Hematopoietic multipotent progenitor cell treated with erythropoietin and hydrocortisone succinate and interleukin-3 and kit ligand, for 4 days (in vitro differentiated cells): ENCODE results near the gene PCSK2.

Source experiments
- DNase-seq: peaks from one replicate; pipeline ENCODE4 v3.0.0-alpha.2; 2015

The PCSK2 gene

DNA sequence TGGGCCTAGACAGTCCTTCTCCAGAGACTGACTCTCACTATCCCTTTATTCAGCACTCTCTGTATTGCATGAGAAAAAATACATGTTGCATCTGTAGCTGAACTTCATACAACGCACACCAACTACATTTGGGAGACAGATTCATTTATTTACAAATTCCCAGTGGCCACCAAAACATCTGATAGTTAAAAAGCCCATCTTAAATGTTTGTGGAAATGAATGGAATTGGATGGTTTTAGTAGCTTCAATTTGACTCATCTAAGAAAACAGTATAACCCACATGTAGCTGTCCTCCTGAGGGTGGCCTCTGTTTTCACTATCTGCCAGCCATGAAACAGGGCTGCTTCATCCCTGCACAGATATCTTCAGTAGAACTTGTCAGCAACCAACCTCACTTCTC lies 116.3 kb downstream of the PCSK2 start:
- DNase-seq: no peak

DNA sequence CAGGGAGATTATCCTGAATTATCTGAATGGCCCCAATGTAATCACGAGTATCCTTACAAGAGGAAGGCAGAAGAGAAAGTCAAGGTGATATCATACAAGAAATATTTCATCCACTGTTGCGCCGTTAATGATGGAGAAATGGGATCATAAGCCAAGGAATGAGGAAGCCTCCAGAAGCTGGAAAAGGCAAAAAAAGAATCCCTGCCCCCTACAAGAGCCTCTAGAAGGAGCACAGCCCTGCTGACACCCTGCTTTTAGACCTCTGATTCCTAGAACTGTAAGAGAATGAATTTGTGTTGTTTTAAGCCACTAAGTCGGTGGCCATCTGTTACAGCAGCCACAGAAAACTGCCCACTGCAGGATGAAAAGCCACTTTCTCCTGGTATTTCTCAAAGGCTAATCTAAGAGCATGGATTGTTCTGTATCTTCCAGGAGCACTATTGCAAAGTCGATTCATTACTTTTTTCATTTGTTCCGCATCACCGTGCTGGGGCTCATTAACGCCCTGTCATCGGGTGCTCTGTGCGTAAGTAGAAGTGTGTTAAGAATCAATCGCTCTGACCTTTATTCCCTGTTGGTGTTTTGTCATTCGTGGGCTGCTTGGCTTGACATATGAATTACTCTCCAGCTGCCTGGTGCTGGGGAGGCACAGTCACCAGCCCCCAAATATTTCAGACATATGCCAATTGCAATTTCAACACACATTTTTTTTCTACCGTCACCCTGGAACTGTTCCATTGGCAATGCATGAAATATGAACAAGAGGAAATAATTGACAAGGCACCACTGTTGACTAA lies 117.0 kb downstream of the PCSK2 start:
- DNase-seq: no peak

DNA sequence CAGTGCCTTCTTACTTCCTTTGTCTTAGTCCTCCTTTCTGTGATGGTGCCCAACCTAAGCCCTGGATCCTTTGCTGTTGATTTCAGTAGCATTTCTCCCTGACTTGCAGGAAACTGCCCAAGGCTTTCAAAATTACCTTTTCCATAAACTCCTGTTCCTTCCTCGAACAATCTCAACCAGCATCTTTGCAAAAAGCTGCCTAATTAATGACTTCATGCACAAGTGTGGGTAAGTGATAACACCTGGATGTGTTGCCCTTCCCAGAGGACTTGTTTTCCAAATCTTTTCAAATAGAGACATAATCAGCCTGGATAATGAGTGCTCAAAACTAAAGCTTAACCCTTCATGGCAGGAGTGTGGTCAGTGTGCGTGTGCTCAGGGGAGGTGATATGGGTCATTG lies 118.0 kb downstream of the PCSK2 start:
- DNase-seq: no peak

DNA sequence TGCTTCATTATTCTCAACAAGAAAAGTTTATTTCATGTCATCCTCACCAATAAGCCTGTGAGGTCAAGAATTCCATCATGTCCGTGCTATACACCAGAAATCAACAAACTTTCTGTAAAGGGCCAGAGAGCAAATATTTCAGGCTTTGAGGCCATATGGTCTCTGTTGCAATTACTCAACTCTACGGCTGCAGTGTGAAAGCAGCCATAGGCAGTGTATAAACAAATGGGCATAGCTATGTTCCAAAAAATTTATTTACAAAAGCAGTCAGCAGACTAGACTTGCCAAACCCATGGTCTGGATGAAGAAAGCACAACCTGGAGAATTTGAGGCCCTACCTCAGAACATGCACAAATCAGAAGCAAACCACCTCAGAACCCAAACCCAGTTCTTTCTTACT lies 118.5 kb downstream of the PCSK2 start:
- no peak for DNase-seq

DNA sequence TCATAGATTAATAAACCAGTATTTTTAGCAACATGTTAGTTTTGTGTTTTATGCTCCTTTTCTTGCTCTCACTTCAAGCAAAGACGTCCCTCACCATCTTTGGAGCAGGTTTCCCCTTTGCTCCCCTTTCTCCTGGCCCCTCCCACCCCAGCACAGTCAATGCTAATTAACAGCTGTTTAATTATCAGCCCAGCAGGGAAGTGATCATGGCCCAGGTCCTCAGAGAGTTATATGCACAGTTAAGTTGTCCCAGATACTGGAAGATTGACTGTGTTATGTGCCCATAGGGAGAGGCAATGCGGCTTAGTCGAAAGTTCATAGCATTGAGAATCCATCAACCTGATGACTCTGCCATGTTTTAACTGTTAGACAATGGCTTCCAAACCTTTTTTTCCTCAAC lies 123.5 kb downstream of the PCSK2 start:
- no peak for DNase-seq

DNA sequence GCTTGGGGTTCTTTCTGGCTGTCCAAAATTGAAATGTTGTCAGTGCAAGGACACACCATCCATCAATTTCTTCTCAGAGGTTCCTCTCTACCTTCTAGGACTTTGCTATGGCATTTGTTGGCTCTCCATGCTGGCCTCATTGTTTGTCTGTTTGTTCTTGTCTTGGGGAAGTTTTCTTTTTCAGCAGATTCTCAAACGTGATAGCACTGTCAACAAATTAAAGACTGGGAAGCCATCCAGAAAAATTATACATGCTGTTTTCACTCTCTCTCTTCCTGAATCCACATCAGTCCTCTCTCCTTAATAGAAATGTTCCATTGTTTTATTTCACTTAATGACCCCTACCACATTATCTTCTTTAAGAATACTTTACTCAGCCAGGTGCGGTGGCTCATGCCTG lies 130.4 kb downstream of the PCSK2 start:
- no peak for DNase-seq

DNA sequence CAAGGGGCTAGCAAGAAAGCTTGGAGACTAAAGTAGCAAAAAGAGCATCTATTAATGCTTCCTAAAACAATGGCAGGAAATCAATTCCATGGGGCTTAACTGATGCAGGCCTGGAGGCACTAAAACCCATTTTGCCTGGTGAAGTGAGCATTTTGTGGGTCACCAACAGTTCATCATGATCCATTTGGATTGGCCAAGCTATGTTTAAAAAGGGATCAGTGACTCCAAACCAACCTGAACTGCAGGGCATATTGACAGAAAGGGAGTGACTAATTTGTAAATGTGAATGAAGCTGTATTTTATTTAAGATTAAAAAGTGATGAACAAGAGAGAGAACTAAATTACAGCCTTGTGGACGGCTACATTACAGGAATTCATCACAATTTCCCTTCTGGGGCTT lies 132.0 kb downstream of the PCSK2 start:
- DNase-seq: no peak

DNA sequence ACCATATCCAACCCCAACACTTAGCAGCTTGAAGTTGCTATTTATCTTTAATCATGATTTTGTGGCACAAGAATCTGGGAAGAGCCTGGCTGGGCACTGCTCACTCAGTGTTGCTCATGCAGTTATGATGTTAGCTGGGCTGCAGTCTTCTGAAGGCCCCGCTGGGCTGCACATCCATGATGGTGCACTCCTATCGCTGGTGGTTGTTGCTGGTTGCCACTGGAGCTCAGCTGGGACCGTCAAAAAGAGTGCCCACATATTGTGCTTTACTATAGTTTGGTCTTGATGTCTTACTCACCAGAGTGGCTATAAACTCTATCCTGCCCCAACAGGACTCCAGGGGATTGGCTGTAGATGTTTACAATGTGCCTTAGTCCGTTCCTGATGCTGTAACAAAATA lies 137.8 kb downstream of the PCSK2 start:
- no peak for DNase-seq

DNA sequence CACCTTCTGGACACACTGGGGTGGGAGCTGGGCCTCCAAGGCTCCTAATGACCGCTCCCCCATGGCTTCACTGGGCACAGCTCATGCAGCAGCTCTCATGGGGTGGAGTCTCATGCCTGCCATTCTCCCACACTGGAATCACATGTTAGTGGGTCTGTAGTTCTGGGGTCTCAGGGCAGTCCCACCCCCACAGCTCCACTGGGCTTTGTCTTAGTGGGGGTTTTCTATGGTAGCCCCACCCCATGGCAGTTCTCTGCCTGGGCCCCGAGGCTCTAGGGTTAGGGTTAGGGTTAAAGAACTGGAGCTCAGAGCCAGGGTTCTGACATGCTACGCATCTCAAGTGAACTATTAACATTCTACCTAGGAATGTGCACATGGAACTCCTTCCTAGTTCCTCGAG lies 139.0 kb downstream of the PCSK2 start:
- no peak for DNase-seq

DNA sequence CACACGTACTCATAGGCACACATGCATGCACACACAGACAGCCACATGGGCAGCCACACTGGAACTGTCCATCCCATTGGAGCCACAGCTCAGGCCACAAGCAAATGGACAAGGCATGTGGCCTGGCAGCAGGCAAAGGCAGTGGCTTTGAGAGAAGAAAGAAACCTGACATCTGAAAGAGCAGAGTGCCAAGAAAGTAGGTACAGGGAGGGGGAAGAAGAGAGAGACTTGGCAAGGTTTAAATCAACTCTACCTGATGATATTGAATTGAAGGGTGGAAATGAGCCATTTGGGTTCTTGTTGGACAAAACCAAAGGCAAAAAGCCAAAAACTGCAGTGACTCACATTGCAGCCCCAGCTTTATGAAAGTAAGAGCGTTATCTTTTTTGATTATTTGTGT lies 142.7 kb downstream of the PCSK2 start:
- DNase-seq: no peak

DNA sequence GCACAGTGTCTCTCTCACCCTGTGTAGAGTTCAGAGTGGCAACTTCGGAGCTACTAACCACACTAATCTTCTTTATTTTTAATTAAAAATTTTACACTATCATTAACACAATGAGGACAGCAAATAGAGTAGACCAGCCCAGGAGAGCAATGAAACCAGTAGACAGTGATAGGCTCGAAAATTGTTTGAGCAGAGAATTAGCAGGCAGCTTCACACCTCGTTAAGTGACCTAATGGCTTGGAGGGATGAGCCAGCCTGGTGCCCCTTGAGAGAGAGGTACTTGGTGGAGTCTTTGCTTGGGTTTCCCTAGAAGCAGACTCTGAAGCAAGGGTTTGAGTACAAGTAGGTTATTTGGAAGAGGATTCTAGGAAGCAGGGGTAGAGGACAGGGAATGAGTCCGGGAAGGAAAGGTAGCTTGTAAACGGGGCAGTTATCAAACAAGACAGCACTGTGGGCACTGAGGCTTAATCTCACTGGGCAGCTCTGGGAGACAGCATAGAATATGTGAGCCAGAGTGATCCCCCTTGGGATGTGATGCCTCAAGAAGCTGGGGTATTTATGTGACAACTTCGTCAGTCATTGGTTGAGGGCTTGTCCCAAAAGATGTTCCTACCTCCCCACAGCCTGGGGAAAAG lies 146.1 kb downstream of the PCSK2 start:
- no peak for DNase-seq

DNA sequence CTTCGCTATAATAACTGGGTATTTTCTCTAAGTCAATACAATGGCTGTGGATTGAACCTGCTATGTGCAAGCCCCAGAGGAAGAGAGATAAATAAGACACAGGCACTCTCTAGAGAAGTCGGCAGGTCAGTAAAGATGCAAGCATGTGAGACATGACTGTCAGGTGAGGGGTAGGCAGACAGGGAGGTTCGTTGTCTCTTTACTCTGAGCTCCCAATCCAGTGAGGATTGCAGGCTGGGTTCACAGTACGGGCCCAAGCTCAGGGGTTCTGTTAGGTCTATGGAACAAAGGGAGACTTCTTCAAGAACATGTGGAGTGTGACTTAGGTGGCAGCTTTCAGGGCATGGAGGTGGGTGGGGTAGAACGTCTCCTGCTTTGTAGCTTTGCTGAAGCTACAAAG lies 147.2 kb downstream of the PCSK2 start:
- DNase-seq: no peak

DNA sequence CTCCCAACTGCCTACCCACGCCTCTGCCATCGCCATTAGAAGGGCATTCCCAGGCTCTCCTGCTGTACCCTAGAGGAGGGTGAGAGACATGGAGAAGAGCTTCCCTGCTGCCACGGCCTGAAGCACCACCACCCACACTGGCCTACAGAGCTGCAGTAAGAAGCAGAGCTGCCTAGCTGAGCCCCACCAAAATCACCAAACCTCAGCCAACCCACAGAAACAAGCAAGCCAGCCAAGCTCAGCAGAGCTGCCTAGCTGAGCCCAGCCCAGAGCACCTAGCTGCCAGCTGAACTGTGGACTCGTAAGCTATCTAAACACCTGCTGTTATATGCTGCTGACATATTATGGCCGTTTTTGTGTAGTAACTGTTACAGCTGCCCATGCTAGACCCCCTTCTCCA lies 149.2 kb downstream of the PCSK2 start:
- no peak for DNase-seq

DNA sequence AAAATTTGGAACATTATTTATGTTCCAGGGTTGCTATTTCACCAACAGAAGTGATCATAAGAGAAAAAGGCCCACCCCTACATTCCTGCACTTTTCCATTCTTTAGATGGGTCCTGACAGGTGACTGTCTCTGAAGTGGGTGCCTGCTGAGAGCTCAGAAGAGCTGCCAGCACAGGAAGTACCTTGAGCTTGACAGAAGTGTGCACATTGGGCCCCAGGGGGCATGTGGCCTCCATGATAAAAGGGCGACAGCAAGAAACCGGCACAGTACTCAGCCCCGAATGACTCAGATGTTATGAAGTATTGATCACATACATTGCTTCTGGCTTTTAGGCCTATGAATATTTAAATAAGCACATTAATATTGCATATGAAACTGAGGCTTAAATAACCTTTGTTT lies 150.4 kb downstream of the PCSK2 start:
- no peak for DNase-seq

DNA sequence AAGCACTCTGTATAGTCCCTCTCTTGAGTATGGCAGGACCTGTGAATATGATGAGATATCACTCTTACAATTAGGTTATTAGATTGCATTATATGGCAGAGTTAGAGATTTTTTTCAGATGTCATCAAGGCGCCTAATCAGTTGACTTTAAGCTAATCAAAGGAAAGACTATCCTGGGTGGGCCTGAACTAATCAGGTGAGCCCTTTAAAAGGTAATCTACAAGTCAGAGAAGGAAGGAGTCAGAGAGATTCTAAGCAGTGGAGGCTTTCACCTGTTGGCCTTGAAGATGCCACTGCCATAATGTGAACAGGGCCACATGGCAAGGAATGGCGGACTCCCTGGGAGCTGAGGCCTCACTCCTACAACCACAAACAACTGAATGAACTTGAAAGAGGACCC lies 152.8 kb downstream of the PCSK2 start:
- DNase-seq: no peak

DNA sequence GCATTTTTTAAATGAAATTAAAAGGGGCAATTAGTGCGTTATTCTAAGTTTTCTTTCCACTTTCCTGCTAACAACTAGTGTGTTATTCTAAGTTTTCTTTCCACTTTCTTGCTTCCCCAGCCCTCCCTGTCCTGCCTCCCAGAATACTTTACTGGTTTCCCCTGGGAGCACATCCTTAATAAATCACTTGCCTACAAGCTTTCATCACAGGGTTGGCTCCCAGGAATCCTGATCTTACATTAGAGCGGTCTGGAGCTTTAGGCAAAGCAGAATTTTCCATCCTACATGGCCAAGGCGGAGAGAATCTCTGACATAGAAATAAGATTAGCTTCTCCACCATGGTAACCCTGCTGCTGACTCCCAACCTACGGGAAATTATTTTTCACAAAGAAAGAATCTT lies 154.0 kb downstream of the PCSK2 start:
- DNase-seq: no peak

DNA sequence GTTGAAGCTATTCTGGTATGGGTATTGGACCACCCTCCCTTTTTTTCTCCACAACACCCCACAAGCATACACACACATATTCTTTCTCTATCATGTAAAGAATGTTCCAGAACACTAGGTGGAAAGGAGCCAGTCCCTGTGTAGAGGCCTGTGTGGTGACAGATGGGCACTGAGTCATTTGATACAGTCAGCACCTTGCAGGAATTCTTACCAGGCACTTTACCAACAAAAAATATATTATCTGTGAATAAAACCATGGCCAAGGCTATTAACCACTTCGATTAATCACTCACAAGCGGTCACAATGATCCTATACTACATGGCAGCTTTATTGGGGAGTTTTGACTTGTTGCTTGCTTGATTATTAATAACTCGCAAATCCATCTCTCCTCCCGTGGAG lies 154.9 kb downstream of the PCSK2 start:
- no peak for DNase-seq

DNA sequence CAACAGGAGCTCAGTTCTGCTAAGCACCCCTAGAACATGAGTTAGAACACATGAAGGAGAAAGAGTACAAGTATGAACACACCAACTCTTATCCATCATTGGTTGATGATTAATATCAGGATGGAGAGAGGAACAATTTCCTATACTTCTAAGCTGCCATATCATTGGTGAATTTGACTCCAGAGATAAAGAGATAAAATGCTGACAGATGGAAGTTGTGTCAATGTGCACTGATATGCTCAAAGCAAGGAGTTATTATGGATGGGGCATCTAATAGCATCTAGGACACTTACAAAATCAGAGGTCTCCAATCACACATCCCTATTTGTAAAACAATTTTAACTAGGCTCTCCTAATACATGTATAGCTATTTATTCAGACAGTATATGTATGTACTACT lies 159.0 kb downstream of the PCSK2 start:
- no peak for DNase-seq

DNA sequence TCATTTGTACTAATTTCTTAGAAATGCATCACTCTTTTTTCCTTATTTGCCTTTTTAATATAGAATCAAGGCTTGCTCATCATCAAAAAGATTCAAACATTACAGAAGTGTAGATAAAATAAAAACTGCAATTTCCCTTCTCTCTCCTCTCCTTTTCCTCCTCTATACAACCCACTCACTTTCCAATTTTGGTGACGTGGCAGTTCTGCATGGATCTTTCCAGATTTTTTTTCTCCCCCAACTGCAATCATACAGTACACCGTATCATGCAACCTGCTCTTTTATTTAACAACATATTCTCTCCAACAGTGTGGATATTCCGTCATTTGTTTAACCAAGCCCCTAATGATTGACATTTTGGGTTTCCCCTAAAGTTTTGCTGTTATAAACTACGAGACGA lies 163.8 kb downstream of the PCSK2 start:
- no peak for DNase-seq

DNA sequence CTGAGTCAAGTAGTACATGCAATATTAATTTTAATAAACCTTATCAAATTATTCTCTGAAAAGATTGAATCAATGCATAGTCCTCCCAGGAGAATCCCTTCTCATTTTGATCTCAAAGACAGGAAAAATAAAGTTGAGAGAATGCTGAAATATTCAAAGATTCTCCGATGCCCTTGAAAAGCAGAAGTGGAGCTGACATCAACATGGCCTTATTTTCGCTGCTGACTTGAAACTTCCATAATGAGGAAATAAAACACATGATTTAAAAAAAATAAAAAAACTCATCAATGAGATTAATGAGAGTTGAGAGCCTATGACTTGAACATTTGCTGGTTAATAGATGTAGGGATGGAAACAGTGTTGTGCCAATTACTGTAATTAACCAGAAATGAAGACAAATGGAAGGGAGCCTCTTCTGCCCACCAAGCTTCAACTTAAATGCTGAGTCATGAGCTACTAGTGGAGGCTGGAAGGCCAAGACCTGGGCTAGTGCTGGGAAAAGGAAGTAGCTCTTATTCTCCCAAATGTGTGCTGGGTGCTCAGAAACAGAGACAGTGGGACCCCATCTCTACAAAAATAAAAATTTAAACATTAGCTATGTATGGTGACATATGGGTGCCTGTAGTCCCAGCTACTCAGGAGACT lies 164.4 kb downstream of the PCSK2 start:
- DNase-seq: no peak

DNA sequence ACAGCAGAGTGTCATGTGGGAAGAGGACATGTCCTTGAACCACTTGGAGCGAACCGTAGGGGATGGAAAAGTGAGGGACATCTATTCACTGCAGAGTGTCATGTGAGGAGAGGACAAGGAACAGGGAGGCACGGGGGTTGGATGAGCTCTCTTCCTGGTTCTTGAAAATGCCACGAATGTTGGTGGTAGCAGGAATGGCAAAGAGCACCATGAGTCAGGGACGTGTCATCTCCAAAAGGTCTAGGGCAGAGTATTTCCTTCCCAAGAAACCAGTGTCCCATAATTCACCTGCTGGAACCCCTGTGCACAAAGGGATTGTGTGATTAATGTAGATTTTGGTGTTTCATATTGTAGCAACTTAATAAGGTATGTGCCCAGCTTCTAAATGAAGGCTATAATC lies 167.6 kb downstream of the PCSK2 start:
- DNase-seq: no peak

DNA sequence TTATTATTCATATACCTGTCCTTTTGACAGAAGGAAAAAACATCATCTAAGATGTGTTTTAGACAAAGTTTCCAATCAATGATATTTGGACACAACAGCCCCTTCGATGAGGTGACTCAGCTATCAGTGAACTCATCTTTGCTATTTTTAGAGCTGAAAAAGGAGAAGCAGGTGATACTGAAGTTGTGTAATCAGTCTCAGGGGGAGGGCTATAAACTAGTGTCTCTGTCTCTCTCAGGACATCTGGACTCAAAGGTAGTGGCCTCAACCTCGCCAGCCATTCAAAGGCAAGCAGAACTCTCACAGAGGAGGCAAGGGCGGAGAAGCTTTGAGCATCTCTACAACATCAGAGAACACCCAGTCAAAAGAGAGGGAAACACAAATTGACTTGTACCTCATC lies 168.9 kb downstream of the PCSK2 start:
- no peak for DNase-seq

DNA sequence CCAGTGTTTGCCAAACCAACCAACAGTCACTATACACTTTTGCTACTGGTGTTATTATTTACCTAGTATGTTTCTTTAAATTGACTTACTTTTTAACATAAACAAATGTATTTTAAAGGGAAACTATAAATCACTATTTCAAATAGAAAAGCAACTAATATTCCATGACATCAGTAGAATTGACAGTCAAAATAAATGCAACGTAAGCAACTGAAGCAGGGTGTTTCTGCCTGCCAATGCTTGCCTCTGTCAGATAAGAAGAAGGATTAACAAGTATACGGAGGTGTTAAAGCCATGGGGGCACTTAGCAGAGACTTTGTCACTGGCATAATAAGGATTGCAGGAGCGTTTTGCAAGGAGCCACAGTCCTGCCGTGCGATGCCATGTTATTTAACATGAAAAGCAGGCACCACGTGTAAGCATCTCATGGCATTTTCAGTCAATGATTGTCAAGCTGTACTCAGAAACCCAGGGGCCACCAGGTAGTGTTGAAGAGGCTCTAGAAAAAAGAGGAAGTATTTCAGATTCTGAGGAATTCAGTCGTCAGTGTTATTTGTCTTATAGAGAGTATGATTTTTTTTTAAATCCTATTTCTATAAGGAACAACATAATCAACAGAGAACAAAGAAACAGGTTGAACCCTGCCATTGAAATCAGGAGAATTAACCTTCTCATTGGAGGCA lies 172.6 kb downstream of the PCSK2 start:
- DNase-seq: no peak

DNA sequence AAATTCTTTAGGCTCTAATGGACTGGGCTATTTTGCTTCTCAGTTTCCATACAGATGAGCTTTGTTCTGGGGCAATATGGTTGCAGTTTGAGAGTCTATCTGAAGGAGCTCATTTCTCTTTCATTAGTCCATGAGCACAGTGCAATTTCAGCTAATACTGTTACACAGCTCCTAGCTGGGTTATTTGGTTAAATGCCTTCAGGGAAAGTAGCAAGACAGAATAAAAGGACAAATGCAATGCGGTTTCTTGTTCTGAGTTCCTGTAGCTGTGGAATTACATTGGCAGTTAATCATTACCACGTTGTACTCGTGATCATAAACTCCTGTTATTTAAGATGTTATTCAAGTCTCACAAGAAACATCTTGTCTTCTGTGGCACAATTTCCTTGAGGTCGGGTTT lies 176.6 kb downstream of the PCSK2 start:
- DNase-seq: no peak
